GM12878 (cell line): ENCODE measurements around the gene C9orf40. TPM values are rescaled to one million over a fixed set of nuclear protein-coding genes. Genes with fewer than 3 reads are reported as not detected.

Experiments
- ATAC-seq: fragments of 200-7000 bp; cut with Tn5 transposase; 3 replicates; pipeline ENCODE4 v1.9.1; 2020; ENCODE audit warnings: mild to moderate bottlenecking, moderate library complexity
- BruUV-seq: library from RNA; stranded (reverse); fragments of 400-500 nt; replicated peaks from 2 replicates; lab custom pipeline; 2021; lab: Mats Ljungman, UMichigan
- CTCF ChIA-PET: fragments of 300-600 bp; sonication (Branson Sonifier 250); formaldehyde crosslinking; extraction: SDS; loops from one replicate; lab custom pipeline; 2021; ENCODE audit warnings: inconsistent platforms; lab: Yijun Ruan, JAX
- POLR2A ChIA-PET: fragments of 350-600 bp; formaldehyde crosslinking; extraction: SDS; loops from one replicate; lab custom pipeline; 2021; ENCODE audit warnings: inconsistent platforms; lab: Charles Lee
- RAD21 ChIA-PET: fragments of 300-600 bp; sonication (Branson Sonifier 250); formaldehyde crosslinking; loops from one replicate; lab custom pipeline; 2023; ENCODE audit warnings: antibody characterized with exemption; ENCODE audit not compliant: unreplicated experiment; lab: Charles Lee
- SMC1A ChIA-PET: fragments of 300-600 bp; sonication (Branson Sonifier 250); formaldehyde crosslinking; loops from one replicate; lab custom pipeline; 2023; ENCODE audit not compliant: unreplicated experiment, uncharacterized antibody; lab: Charles Lee
- DNase-seq: peaks from one replicate; pipeline ENCODE4 v3.0.0-alpha.2; 2011; ENCODE audit warnings: low read depth, low spot score
- FAIRE-seq: peaks from 3 replicates; lab custom pipeline; 2011; peaks lifted over from hg19 to GRCh38; lab: Jason Lieb, UNC
- H2AFZ ChIP-seq: 2 replicates; pipeline ENCODE4 v1.6.0; 2011; ENCODE audit warnings: low read depth, low read length, control low read depth; ENCODE audit not compliant: control insufficient read depth
- H3K27ac ChIP-seq: 2 replicates; pipeline ENCODE4 v1.5.1; 2011; ENCODE audit warnings: control low read depth; ENCODE audit not compliant: control insufficient read depth, insufficient read depth
- H3K27me3 ChIP-seq, 2 experiments: replicated peaks in 1 of 2; 2 replicates each; pipeline versions ENCODE4 v1.6.0 to v1.6.1; 2011; ENCODE audit warnings: low read length in 1 of 2; ENCODE audit not compliant: control insufficient read depth in 2 of 2, insufficient read depth in 2 of 2
- H3K36me3 ChIP-seq, 2 experiments: 2 replicates each; pipeline ENCODE4 v1.5.1; 2011; ENCODE audit warnings: low read length in 1 of 2; ENCODE audit not compliant: control insufficient read depth in 2 of 2, insufficient read depth in 2 of 2
- H3K4me1 ChIP-seq: 2 replicates; pipeline ENCODE4 v1.6.1; 2011; ENCODE audit warnings: mild to moderate bottlenecking, low read length, moderate library complexity, mixed read lengths; ENCODE audit not compliant: control insufficient read depth, insufficient read depth
- H3K4me2 ChIP-seq: 2 replicates; pipeline ENCODE4 v1.6.0; 2011; ENCODE audit warnings: control low read depth; ENCODE audit not compliant: control insufficient read depth, insufficient read depth
- H3K4me3 ChIP-seq: fragments of 200-600 bp; sonication (generic); 2 replicates; pipeline ENCODE4 v1.5.1; 2016
- H3K79me2 ChIP-seq: 2 replicates; pipeline ENCODE4 v1.6.0; 2011; ENCODE audit warnings: low read length; ENCODE audit not compliant: control insufficient read depth, insufficient read depth
- H3K9ac ChIP-seq: 2 replicates; pipeline ENCODE4 v1.8.0; 2011; ENCODE audit warnings: low read length, control low read depth, mixed read lengths; ENCODE audit not compliant: control insufficient read depth, insufficient read depth
- H3K9me3 ChIP-seq: replicated peaks from 3 replicates; pipeline ENCODE4 v1.5.1; 2011; ENCODE audit warnings: mild to moderate bottlenecking, low read length; ENCODE audit not compliant: control insufficient read depth, insufficient read depth
- H4K20me1 ChIP-seq: 2 replicates; pipeline ENCODE4 v1.6.0; 2011; ENCODE audit not compliant: control insufficient read depth, insufficient read depth
- EED ChIP-seq: sonication (generic); IDR thresholded peaks from 2 replicates; pipeline ENCODE4 v1.6.1; 2016; ENCODE audit warnings: antibody characterized with exemption, low read depth
- FOS ChIP-seq: IDR thresholded peaks from 3 replicates; pipeline ENCODE4 v1.6.1; 2011; ENCODE audit warnings: borderline replicate concordance; ENCODE audit not compliant: insufficient read length; ENCODE audit errors: extremely low read depth
- HSF1 ChIP-seq: fragments of 150-350 bp; IDR thresholded peaks from 2 replicates; pipeline ENCODE4 v1.6.1; 2014; ENCODE audit warnings: mild to moderate bottlenecking, low read depth, low read length
- JUNB ChIP-seq: IDR thresholded peaks from 2 replicates; pipeline ENCODE4 v1.6.1; 2016; ENCODE audit warnings: antibody characterized with exemption, mild to moderate bottlenecking
- MTA2 ChIP-seq: fragments of 450-650 bp; IDR thresholded peaks from 2 replicates; pipeline ENCODE4 v1.6.1; 2016; ENCODE audit warnings: low read depth, mild to moderate bottlenecking, moderate library complexity
- NR2C2 ChIP-seq: IDR thresholded peaks from 2 replicates; pipeline ENCODE4 v1.6.1; 2011; ENCODE audit warnings: borderline replicate concordance, low read depth; ENCODE audit not compliant: control insufficient read depth, insufficient read length
- POU2F2 ChIP-seq: IDR thresholded peaks from 3 replicates; pipeline ENCODE4 v1.6.1; 2011; ENCODE audit warnings: low read depth, mild to moderate bottlenecking, low read length, borderline replicate concordance
- SP1 ChIP-seq: IDR thresholded peaks from one replicate; pipeline ENCODE4 v1.6.1; 2011; ENCODE audit warnings: low read depth, low read length
- SPI1 ChIP-seq: IDR thresholded peaks from 2 replicates; pipeline ENCODE4 v1.6.1; 2011; ENCODE audit warnings: low read depth, mild to moderate bottlenecking, low read length, moderate library complexity, borderline replicate concordance; ENCODE audit not compliant: insufficient read depth
- WGBS: methylation state at CpG from one replicate; pipeline ENCODE4 v1.1.6; 2016; ENCODE audit warnings: low lambda C conversion rate; ENCODE audit not compliant: insufficient replicate concordance, insufficient coverage; ENCODE audit errors: missing lambda C conversion rate; 5-methylcytosine and 5-hydroxymethylcytosine counted together
- in situ Hi-C: fragments of 300-500 bp; cut with MboI; formaldehyde crosslinking; loops from 9 replicates; pipeline ENCODE4 v1.14.3; 2018; ENCODE audit warnings: mixed read lengths
- intact Hi-C: fragments of 100-400 bp; cut with micrococcal nuclease; formaldehyde crosslinking; loops from one replicate; pipeline ENCODE4 v1.14.2; 2022; ENCODE audit not compliant: unreplicated experiment
- polyA plus RNA-seq, 11 experiments: library from polyadenylated mRNA; depleted of rRNA in 4 of 11; unstranded in 6 of 11; stranded (reverse) in 5 of 11; fragments of >200 nt; fragmentation: Nextera tagmentation in 4 of 11; fragmentation: Illumina TruSeq in 1 of 11; extraction: Ambion mirVana in 4 of 11; extraction: Trizol in 1 of 11; gene quantifications; 1 replicate in 1 of 11; 2 replicates in 10 of 11; pipeline versions ENCODE4 v1.2.1 to v1.2.3, GENCODE V29; 2011 to 2016; ENCODE audit warnings: inconsistent platforms in 2 of 11, missing spikeins in 2 of 11, low read depth in 1 of 11
- total RNA-seq, 4 experiments: library from RNA; depleted of rRNA in 3 of 4; stranded (reverse); fragments of >200 nt in 3 of 4; fragmentation: Illumina TruSeq in 1 of 4; extraction: Trizol in 1 of 4; gene quantifications; 2 replicates each; pipeline versions ENCODE4 v1.2.1 to v1.2.3, GENCODE V29; 2013 to 2021
- TF ChIP-seq, protein P1 (sequence below): IDR thresholded peaks from 2 replicates; pipeline ENCODE4 v1.6.1; 2012; ENCODE audit warnings: mild to moderate bottlenecking, low read depth, low read length
- TF ChIP-seq, protein P2 (sequence below): fragments of 450-650 bp; IDR thresholded peaks from 2 replicates; pipeline ENCODE4 v1.6.1; 2017; ENCODE audit warnings: mild to moderate bottlenecking, moderate library complexity
- TF ChIP-seq, protein P3 (sequence below): fragments of 150-350 bp; IDR thresholded peaks from 2 replicates; pipeline ENCODE4 v1.6.1; 2016; ENCODE audit warnings: low read depth, low read length

The C9orf40 gene
- total and polyA plus RNA-seq, 10 of the 15 experiments (the other 5 are each of a cell fraction or from before 2014, with no cell fraction given), result 6.8 to 30.9 (median 11.5) TPM

DNA sequence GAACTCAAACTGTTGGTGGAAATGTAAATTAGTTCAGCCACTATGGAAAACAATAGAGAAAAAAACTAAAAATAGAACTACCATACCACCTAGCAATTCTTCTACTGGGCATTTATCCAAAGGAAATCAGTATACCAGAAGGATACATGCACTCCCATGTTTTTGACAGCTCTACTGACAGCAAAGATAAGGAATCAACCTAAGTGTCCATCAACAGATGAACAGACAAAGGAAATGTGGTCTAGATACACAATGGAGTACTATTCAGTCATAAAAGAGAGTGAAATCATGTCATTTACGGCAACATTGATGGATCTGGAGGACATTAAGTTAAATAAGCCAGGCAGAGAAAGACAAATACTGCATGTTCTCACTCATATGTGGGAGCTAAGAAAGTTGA, 21.8 kb upstream of the C9orf40 start:
- DNase-seq, result no peak
- no peak for FAIRE-seq
- CTCF ChIA-PET, result no interaction called here
- SMC1A ChIA-PET, result no interaction called here
- Histone ChIP-seq H3K27me3 (no peaks in the 10 kb centered on the region), H3K4me3 (no peak overlapping the region), H3K4me2 (no peak overlapping the region), H3K4me1 (no peaks in the 10 kb centered on the region), H3K9ac (no peak overlapping the region), H2AFZ (no peak overlapping the region), H3K36me3 (no peaks in the 10 kb centered on the region), H4K20me1 (no peaks in the 10 kb centered on the region), H3K79me2 (no peaks in the 10 kb centered on the region), H3K9me3 (peaks cover 1% of the 10 kb centered on the region; the same call in 2 of the 3 replicates), H3K27ac (no peak overlapping the region)
- RAD21 ChIA-PET, result no interaction called here
- intact Hi-C loops, result no loop called here
- POLR2A ChIA-PET, result interaction anchor here (1.0 kb wide), 1 partner anchor 7 kb away, joined by 3 read pairs; no protein-coding TSS in a partner anchor
- no peak for ATAC-seq
- in situ Hi-C loops, result no loop called here
- 94% methylated on average over 1 of the region's 1 CpG for WGBS
- no TSS peak for BruUV-seq
- TF ChIP-seq NR2C2, result no peak
- no peak for TF ChIP-seq HSF1
- no peak for TF ChIP-seq EED
- no peak for TF ChIP-seq POU2F2
- no peak for TF ChIP-seq SPI1
- TF ChIP-seq JUNB, result no peak
- TF ChIP-seq, protein P1, sequence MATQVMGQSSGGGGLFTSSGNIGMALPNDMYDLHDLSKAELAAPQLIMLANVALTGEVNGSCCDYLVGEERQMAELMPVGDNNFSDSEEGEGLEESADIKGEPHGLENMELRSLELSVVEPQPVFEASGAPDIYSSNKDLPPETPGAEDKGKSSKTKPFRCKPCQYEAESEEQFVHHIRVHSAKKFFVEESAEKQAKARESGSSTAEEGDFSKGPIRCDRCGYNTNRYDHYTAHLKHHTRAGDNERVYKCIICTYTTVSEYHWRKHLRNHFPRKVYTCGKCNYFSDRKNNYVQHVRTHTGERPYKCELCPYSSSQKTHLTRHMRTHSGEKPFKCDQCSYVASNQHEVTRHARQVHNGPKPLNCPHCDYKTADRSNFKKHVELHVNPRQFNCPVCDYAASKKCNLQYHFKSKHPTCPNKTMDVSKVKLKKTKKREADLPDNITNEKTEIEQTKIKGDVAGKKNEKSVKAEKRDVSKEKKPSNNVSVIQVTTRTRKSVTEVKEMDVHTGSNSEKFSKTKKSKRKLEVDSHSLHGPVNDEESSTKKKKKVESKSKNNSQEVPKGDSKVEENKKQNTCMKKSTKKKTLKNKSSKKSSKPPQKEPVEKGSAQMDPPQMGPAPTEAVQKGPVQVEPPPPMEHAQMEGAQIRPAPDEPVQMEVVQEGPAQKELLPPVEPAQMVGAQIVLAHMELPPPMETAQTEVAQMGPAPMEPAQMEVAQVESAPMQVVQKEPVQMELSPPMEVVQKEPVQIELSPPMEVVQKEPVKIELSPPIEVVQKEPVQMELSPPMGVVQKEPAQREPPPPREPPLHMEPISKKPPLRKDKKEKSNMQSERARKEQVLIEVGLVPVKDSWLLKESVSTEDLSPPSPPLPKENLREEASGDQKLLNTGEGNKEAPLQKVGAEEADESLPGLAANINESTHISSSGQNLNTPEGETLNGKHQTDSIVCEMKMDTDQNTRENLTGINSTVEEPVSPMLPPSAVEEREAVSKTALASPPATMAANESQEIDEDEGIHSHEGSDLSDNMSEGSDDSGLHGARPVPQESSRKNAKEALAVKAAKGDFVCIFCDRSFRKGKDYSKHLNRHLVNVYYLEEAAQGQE, result no peak
- TF ChIP-seq, protein P2, sequence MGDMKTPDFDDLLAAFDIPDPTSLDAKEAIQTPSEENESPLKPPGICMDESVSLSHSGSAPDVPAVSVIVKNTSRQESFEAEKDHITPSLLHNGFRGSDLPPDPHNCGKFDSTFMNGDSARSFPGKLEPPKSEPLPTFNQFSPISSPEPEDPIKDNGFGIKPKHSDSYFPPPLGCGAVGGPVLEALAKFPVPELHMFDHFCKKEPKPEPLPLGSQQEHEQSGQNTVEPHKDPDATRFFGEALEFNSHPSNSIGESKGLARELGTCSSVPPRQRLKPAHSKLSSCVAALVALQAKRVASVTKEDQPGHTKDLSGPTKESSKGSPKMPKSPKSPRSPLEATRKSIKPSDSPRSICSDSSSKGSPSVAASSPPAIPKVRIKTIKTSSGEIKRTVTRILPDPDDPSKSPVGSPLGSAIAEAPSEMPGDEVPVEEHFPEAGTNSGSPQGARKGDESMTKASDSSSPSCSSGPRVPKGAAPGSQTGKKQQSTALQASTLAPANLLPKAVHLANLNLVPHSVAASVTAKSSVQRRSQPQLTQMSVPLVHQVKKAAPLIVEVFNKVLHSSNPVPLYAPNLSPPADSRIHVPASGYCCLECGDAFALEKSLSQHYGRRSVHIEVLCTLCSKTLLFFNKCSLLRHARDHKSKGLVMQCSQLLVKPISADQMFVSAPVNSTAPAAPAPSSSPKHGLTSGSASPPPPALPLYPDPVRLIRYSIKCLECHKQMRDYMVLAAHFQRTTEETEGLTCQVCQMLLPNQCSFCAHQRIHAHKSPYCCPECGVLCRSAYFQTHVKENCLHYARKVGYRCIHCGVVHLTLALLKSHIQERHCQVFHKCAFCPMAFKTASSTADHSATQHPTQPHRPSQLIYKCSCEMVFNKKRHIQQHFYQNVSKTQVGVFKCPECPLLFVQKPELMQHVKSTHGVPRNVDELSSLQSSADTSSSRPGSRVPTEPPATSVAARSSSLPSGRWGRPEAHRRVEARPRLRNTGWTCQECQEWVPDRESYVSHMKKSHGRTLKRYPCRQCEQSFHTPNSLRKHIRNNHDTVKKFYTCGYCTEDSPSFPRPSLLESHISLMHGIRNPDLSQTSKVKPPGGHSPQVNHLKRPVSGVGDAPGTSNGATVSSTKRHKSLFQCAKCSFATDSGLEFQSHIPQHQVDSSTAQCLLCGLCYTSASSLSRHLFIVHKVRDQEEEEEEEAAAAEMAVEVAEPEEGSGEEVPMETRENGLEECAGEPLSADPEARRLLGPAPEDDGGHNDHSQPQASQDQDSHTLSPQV, result no peak
- no peak for TF ChIP-seq MTA2
- TF ChIP-seq SP1, result no peak
- TF ChIP-seq, protein P3, sequence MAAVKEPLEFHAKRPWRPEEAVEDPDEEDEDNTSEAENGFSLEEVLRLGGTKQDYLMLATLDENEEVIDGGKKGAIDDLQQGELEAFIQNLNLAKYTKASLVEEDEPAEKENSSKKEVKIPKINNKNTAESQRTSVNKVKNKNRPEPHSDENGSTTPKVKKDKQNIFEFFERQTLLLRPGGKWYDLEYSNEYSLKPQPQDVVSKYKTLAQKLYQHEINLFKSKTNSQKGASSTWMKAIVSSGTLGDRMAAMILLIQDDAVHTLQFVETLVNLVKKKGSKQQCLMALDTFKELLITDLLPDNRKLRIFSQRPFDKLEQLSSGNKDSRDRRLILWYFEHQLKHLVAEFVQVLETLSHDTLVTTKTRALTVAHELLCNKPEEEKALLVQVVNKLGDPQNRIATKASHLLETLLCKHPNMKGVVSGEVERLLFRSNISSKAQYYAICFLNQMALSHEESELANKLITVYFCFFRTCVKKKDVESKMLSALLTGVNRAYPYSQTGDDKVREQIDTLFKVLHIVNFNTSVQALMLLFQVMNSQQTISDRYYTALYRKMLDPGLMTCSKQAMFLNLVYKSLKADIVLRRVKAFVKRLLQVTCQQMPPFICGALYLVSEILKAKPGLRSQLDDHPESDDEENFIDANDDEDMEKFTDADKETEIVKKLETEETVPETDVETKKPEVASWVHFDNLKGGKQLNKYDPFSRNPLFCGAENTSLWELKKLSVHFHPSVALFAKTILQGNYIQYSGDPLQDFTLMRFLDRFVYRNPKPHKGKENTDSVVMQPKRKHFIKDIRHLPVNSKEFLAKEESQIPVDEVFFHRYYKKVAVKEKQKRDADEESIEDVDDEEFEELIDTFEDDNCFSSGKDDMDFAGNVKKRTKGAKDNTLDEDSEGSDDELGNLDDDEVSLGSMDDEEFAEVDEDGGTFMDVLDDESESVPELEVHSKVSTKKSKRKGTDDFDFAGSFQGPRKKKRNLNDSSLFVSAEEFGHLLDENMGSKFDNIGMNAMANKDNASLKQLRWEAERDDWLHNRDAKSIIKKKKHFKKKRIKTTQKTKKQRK, result no peak
- no peak for TF ChIP-seq FOS
